Effector memory CD8-positive, alpha-beta T cell (primary cell): ENCODE results near the gene RGP1.
A peak's percentile ranks its signal among the peaks of the same experiment; 100 is the strongest.

ENCODE experiments used
- ATAC-seq: fragments of 150-1000 bp; cut with Tn5 transposase; replicated peaks from 2 replicates; pipeline ENCODE4 v1.10.0; 2021; ENCODE audit warnings: mild to moderate bottlenecking, moderate library complexity
- DNase-seq, 3 experiments: peaks; one replicate each; pipeline ENCODE4 v3.0.0; 2021
- H3K27ac Mint-ChIP-seq, 2 donors: one replicate each; pipeline ENCODE4 v1.8.0; 2022; ENCODE audit warnings: mild to moderate bottlenecking in 2 of 2, mixed read lengths in 2 of 2, moderate library complexity in 2 of 2
- H3K27me3 Mint-ChIP-seq, 2 donors: one replicate each; pipeline ENCODE4 v1.8.0; 2022; ENCODE audit warnings: mixed read lengths in 2 of 2
- H3K36me3 Mint-ChIP-seq: one replicate; pipeline ENCODE4 v1.8.0; 2022; ENCODE audit warnings: mild to moderate bottlenecking, moderate library complexity, mixed read lengths; ENCODE audit not compliant: insufficient read depth
- H3K4me1 Mint-ChIP-seq, 2 donors: one replicate each; pipeline ENCODE4 v1.8.0; 2022; ENCODE audit warnings: low read depth in 2 of 2, mixed read lengths in 2 of 2
- H3K4me3 Mint-ChIP-seq, 2 donors: one replicate each; pipeline ENCODE4 v1.8.0; 2022; ENCODE audit warnings: mild to moderate bottlenecking in 2 of 2, mixed read lengths in 2 of 2, moderate library complexity in 2 of 2
- H3K9me3 Mint-ChIP-seq, 2 donors: one replicate each; pipeline ENCODE4 v1.8.0; 2022; ENCODE audit warnings: mixed read lengths in 2 of 2

The RGP1 gene

GRCh38 chr9:35712762-35713400 is 36.2 kb upstream of the RGP1 start:
- peaks cover 93% of the 10 kb centered on the region for H3K36me3 Mint-ChIP-seq
- ATAC-seq (no peak), DNase-seq (no peak)
- no peaks in the 10 kb centered on the region for H3K9me3 Mint-ChIP-seq
- H3K27me3 Mint-ChIP-seq, result no peaks in the 10 kb centered on the region
- H3K27ac Mint-ChIP-seq, result peak overlapping the region; percentile 50 to 57
- H3K4me1 Mint-ChIP-seq, result peaks cover 5 to 10% of the 10 kb centered on the region in 2 donors
- H3K4me3 Mint-ChIP-seq, result no peak overlapping the region

DNA sequence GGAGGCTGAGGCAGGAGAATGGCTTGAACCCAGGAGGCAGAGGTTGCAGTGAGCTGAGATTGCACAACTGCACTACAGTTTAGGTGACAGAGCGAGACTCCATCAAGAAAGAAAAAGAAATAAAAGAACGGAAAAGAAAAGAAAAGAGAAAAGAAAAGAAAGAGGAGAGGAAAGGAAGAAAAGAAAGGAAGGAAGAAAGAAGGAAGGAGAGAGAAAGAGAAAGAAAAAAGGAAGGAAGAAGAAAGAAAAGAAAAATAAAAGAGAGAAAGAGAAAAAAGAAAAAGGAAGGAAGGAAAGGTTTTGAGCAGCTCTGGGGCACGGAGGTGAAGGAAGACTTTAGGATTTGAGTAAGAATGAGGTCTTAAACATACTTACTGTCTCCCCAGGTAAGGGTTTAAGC is 35.5 kb upstream of the RGP1 start:
- no peak for ATAC-seq
- H3K4me3 Mint-ChIP-seq, result no peak overlapping the region
- H3K36me3 Mint-ChIP-seq, result peaks cover 91% of the 10 kb centered on the region
- peak overlapping the region in 1 of 2 donors; percentile 57 for H3K27ac Mint-ChIP-seq
- no peak for DNase-seq
- H3K9me3 Mint-ChIP-seq, result no peaks in the 10 kb centered on the region
- H3K27me3 Mint-ChIP-seq, result no peaks in the 10 kb centered on the region
- H3K4me1 Mint-ChIP-seq, result peaks cover 5 to 10% of the 10 kb centered on the region in 2 donors

DNA sequence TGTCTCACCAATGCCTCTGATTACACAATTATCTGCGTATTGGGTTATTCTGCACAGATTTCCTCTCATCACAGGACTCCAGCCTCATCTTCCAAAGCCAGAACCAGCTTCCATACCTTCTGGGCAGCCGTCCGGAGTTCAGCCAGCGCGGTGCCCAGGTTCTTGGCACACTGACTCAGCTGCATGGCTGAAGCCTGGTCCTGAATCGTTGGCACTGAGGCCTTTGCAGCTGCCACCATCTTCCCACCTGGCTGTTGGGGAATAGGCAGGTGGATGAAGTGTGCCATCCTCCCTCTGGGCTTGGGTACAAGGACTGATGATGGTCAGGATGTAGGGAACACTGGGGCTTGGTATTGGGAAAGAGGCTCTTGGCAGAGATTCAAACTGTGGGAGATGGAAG is 35.0 kb upstream of the RGP1 start:
- H3K4me3 Mint-ChIP-seq, result no peak overlapping the region
- peaks cover 5 to 10% of the 10 kb centered on the region in 2 donors for H3K4me1 Mint-ChIP-seq
- H3K27ac Mint-ChIP-seq, result no peak overlapping the region
- DNase-seq, result no peak
- no peaks in the 10 kb centered on the region for H3K27me3 Mint-ChIP-seq
- no peak for ATAC-seq
- H3K9me3 Mint-ChIP-seq, result no peaks in the 10 kb centered on the region
- H3K36me3 Mint-ChIP-seq, result peaks cover 91% of the 10 kb centered on the region

- H3K36me3 Mint-ChIP-seq, result peaks cover 91% of the 10 kb centered on the region
- H3K4me3 Mint-ChIP-seq, result no peak overlapping the region
- no peaks in the 10 kb centered on the region for H3K9me3 Mint-ChIP-seq
- no peak for ATAC-seq
- H3K27me3 Mint-ChIP-seq, result no peaks in the 10 kb centered on the region
- no peak for DNase-seq
- peak overlapping the region; percentile 63 to 85 for H3K27ac Mint-ChIP-seq
- H3K4me1 Mint-ChIP-seq, result peaks cover 5 to 10% of the 10 kb centered on the region in 2 donors
Measured at GRCh38 chr9:35714579-35715252, 34.4 kb upstream of the RGP1 start.

GRCh38 chr9:35716230-35716629 is 32.9 kb upstream of the RGP1 start:
- no peak for DNase-seq
- Mint-ChIP-seq H3K36me3 (peaks cover 91% of the 10 kb centered on the region), H3K4me1 (peaks cover 5 to 10% of the 10 kb centered on the region in 2 donors), H3K27me3 (no peaks in the 10 kb centered on the region), H3K27ac (peak overlapping the region; percentile 69 to 79), H3K4me3 (no peak overlapping the region), H3K9me3 (no peaks in the 10 kb centered on the region)
- no peak for ATAC-seq

- no peaks in the 10 kb centered on the region for H3K9me3 Mint-ChIP-seq
- H3K4me1 Mint-ChIP-seq, result peaks cover 7 to 18% of the 10 kb centered on the region in 2 donors
- H3K36me3 Mint-ChIP-seq, result peaks cover 91% of the 10 kb centered on the region
- H3K27ac Mint-ChIP-seq, result peak overlapping the region; percentile 68 to 69
- no peak for ATAC-seq
- no peaks in the 10 kb centered on the region for H3K27me3 Mint-ChIP-seq
- H3K4me3 Mint-ChIP-seq, result no peak overlapping the region
- DNase-seq, result no peak
Measured at GRCh38 chr9:35717132-35717870, 31.8 kb upstream of the RGP1 start.

DNA sequence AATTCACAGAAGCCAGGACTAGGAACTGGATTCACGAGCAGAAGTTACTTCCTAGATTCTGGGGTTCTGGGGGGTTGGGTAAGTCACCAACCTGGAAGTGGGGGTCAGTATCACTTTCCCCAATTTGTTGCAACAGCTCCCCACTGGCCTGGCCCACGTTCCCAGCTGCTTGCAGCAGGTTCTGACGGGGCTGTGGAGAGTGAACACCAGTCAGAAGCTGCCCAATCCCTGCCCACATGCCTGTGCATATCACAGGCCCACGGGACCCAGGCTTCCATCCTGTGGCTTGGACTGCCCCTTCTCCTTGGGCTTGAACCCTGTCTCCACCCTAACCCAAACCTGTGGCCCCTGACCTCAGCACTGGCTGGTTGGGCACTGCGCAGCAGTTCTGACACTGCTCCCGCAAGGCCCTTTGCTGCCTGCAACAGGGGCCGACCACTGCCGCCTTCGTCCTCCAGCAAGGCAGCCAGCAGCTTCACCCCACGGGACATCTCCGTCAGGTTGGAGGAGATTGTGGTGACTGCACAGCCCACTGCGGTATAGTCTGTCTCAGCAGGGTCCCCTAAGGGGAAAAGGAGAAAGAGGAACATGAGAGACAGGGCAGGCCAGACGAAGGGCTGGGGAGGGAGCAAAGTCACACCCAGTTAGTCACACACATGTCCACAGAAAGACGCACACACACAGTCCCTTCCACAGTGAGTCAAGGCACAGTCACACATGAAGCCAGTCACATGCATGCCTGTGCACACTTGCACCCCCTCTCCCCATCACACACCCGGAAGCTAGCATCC is 30.2 kb upstream of the RGP1 start:
- Mint-ChIP-seq H3K27me3 (no peaks in the 10 kb centered on the region), H3K4me3 (no peak overlapping the region), H3K27ac (peak overlapping the region in 1 of 2 donors; percentile 81), H3K9me3 (no peaks in the 10 kb centered on the region), H3K4me1 (peaks cover 7 to 19% of the 10 kb centered on the region in 2 donors), H3K36me3 (peaks cover 90% of the 10 kb centered on the region)
- peak; percentile 54 for ATAC-seq
- no peak for DNase-seq

DNA sequence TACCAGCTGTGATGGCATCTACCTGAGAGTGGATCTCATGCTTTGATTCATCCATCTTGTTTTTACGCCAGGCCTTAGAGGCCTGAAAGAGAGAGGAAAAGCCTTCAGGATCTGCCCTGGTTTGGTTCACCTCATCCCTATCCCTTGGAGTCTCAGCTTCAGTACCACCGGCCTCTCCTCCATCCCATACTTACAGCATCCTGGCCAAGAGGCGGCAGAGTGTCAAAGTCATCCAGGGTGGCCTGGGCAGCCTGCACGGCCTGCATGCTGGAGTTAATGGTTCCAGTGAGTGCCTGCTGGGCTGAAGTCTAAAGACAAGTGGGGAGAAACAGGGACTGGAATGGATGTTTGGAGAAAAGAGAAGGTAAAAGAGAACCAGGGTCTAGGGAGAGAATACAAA is 29.5 kb upstream of the RGP1 start:
- Mint-ChIP-seq H3K9me3 (no peaks in the 10 kb centered on the region), H3K27ac (peak overlapping the region; percentile 28 to 81), H3K27me3 (no peaks in the 10 kb centered on the region), H3K36me3 (peaks cover 93% of the 10 kb centered on the region), H3K4me3 (no peak overlapping the region), H3K4me1 (peaks cover 9 to 20% of the 10 kb centered on the region in 2 donors)
- DNase-seq (no peak), ATAC-seq (no peak)

GRCh38 chr9:35723426-35723825 is 25.7 kb upstream of the RGP1 start:
- H3K4me1 Mint-ChIP-seq, result peaks cover 15 to 19% of the 10 kb centered on the region in 2 donors
- H3K27ac Mint-ChIP-seq, result peak overlapping the region; percentile 60 to 64
- H3K27me3 Mint-ChIP-seq, result no peaks in the 10 kb centered on the region
- no peak overlapping the region for H3K4me3 Mint-ChIP-seq
- peaks cover 78% of the 10 kb centered on the region for H3K36me3 Mint-ChIP-seq
- ATAC-seq (no peak), DNase-seq (no peak)
- no peaks in the 10 kb centered on the region for H3K9me3 Mint-ChIP-seq

GRCh38 chr9:35723908-35724307 is 25.2 kb upstream of the RGP1 start:
- no peaks in the 10 kb centered on the region for H3K27me3 Mint-ChIP-seq
- no peak overlapping the region for H3K4me3 Mint-ChIP-seq
- no peaks in the 10 kb centered on the region for H3K9me3 Mint-ChIP-seq
- H3K36me3 Mint-ChIP-seq, result peaks cover 74% of the 10 kb centered on the region
- DNase-seq (no peak), ATAC-seq (no peak)
- peaks cover 15 to 19% of the 10 kb centered on the region in 2 donors for H3K4me1 Mint-ChIP-seq
- H3K27ac Mint-ChIP-seq, result peak overlapping the region in 1 of 2 donors; percentile 64

DNA sequence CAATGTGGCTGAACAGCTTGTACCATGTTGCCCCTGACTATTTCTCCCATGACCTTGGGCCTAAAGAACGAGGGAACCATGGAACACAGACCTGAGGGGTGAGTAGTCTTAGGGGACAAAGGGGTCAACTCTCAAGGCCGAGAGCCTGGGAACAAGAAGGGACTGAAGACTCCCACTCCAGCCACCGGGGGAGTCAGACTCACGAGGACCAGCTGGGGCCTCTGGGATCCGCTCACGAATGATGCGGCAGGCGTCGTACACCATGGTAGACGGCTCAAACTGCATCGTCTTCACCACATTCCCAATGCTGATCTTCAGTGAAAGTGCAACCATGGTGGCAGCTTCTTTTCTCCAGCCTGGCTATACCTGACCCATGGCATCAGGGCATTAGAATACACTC is 23.7 kb upstream of the RGP1 start:
- H3K27me3 Mint-ChIP-seq, result no peaks in the 10 kb centered on the region
- no peak for DNase-seq
- no peak overlapping the region for H3K4me3 Mint-ChIP-seq
- no peak for ATAC-seq
- H3K4me1 Mint-ChIP-seq, result peaks cover 15 to 19% of the 10 kb centered on the region in 2 donors
- peaks cover 59% of the 10 kb centered on the region for H3K36me3 Mint-ChIP-seq
- no peak overlapping the region for H3K27ac Mint-ChIP-seq
- H3K9me3 Mint-ChIP-seq, result no peaks in the 10 kb centered on the region

DNA sequence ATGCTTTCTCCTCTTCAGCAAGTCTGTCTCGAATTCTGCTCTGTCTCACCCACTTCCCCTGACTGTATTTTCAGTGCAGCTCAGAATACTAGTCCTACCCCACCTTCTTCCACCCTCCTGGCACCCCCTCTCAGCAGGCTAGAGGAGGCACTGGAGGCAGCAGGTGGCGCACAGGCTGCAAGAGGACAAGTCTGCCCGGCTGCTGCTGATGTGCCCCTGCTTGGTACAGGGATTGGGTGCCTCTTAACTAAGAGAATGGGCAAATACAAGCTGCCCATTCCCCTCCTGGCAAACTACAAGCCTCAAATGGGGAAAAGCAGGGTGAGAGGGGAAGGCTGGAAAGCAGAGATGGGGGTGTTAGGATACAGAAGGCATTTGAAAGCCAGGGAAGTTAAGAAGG is 22.2 kb upstream of the RGP1 start:
- DNase-seq, result peak; percentile 24 to 35 (median 27)
- Mint-ChIP-seq H3K4me1 (peaks cover 11 to 24% of the 10 kb centered on the region in 2 donors), H3K9me3 (no peaks in the 10 kb centered on the region), H3K27ac (no peak overlapping the region), H3K27me3 (no peaks in the 10 kb centered on the region), H3K36me3 (peaks cover 46% of the 10 kb centered on the region), H3K4me3 (no peak overlapping the region)
- ATAC-seq, result peak; percentile 57

GRCh38 chr9:35727676-35728040 is 21.4 kb upstream of the RGP1 start:
- Mint-ChIP-seq H3K4me3 (no peak overlapping the region), H3K36me3 (peaks cover 39% of the 10 kb centered on the region), H3K4me1 (peaks cover 6 to 26% of the 10 kb centered on the region in 2 donors), H3K27ac (no peak overlapping the region), H3K27me3 (no peaks in the 10 kb centered on the region), H3K9me3 (no peaks in the 10 kb centered on the region)
- ATAC-seq (no peak), DNase-seq (no peak)
